Measurements from ENCODE around the gene GSTO2. TPM values are rescaled to one million over a fixed set of nuclear protein-coding genes. Genes with fewer than 3 reads are reported as not detected.
A peak's percentile ranks its signal among the peaks of the same experiment; 100 is the strongest.

Gene GSTO2
- total RNA-seq, 2 donors from 2014 or later: 0.28 to 1.4 TPM

DNA sequence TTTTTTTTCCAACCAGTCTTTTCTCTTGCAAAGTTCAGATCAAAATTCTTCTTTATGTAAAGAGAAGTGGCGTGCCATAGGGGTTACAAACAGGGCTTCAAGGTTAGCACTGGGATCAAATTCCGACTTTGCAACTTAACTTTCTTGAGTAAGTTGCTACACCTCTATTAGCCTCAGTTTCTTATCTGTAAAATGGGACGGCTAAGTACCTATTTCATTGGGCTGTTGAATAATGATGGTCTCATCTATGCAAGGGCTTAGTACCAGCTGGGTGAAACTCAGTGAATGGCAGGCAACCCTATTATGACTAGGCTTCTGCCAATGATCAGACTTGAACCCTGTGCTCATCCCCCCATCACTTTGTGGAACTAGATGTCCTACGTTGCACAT lies 35.4 kb downstream of the GSTO2 start:
- no peak for ATAC-seq (replicated peaks)
- no peaks in the 10 kb centered on the region for H3K9me3 Mint-ChIP-seq
- no peak overlapping the region for H3K27ac Mint-ChIP-seq
- no peaks in the 10 kb centered on the region for H3K27me3 Mint-ChIP-seq
- no peak overlapping the region for H3K4me3 Mint-ChIP-seq
- H3K4me1 Mint-ChIP-seq: peaks cover 37% of the 10 kb centered on the region
- H3K36me3 Mint-ChIP-seq (ENCODE audit: low read depth): no peaks in the 10 kb centered on the region

GRCh38 chr10:104304927-104305326 lies 35.9 kb downstream of the GSTO2 start:
- H3K36me3 Mint-ChIP-seq (ENCODE audit: low read depth): no peaks in the 10 kb centered on the region
- peaks cover 42% of the 10 kb centered on the region for H3K4me1 Mint-ChIP-seq
- no peaks in the 10 kb centered on the region for H3K27me3 Mint-ChIP-seq
- H3K4me3 Mint-ChIP-seq: no peak overlapping the region
- no peak for ATAC-seq (replicated peaks)
- H3K27ac Mint-ChIP-seq: no peak overlapping the region
- H3K9me3 Mint-ChIP-seq: no peaks in the 10 kb centered on the region

DNA sequence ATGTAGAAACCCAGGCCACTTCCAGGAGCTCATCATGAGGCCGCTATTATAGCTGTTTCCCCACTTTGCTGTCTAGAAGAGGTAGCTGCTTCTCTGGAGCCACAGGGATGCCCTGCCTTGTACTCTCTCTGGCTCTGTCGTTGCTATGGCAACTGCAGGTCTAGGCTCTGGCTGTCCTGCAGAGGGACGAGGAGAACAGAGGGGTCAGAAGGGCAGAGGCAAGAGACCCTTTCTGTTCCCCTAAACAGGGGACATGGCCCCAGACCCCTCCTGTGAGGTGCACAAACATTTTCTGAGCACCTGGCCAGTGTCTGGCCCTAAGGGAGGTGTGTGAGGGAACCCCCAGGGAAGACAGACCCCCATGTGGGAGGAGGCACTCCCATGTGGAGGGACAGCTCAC lies 37.9 kb downstream of the GSTO2 start:
- peaks cover 2% of the 10 kb centered on the region for H3K36me3 Mint-ChIP-seq (ENCODE audit: low read depth)
- no peak overlapping the region for H3K27ac Mint-ChIP-seq
- H3K4me3 Mint-ChIP-seq: no peak overlapping the region
- no peak for ATAC-seq (replicated peaks)
- H3K9me3 Mint-ChIP-seq: no peaks in the 10 kb centered on the region
- H3K4me1 Mint-ChIP-seq: peaks cover 37% of the 10 kb centered on the region
- no peaks in the 10 kb centered on the region for H3K27me3 Mint-ChIP-seq

DNA sequence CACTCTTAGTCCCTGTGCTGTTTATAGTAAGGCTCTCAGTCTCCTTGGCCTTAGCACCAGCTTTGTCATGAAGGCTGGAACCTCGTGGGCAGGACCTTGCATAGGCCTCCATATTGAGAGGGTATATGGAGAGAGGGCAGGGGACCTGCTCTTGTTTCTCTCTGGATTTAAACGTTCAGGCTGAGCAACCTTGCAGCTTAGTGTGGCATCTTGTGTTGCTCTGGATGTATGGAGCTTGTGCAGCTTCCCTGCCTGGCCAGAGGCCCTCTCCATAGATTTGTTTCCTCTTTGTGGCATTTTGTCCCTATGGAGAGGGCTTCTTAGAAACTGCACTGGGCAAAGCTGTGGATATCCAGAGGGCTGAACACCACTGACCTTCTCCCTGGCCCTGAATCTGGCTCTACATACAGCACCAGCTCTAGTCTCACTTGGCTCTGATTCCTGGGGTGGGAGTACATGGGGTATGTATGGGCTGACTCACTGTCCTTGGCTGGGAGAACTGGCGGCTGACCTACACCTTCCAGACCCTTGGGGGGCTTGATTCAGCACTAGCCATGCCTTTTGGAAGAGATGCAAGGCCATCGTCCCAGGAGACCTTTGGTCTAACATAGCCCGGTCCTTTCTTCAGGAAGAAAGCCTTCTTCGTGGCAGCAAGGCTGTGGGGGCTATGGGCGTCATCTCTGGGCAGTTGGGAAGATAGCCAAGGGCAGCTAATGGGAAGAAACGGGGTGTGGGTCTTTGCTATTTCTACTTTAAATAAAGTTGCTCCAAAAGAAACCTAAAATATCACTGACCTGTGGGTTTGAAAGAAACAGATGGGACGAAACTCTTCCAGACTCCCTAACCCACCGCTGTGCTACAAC lies 38.8 kb downstream of the GSTO2 start:
- Mint-ChIP-seq H3K9me3 (no peaks in the 10 kb centered on the region), H3K36me3 (ENCODE audit: low read depth) (peaks cover 11% of the 10 kb centered on the region), H3K4me1 (peaks cover 37% of the 10 kb centered on the region), H3K27me3 (no peaks in the 10 kb centered on the region), H3K27ac (peak overlapping the region; percentile 5), H3K4me3 (peak overlapping the region; percentile 32)
- ATAC-seq (replicated peaks): no peak

- H3K4me3 Mint-ChIP-seq: peak overlapping the region; percentile 32
- H3K4me1 Mint-ChIP-seq: peaks cover 37% of the 10 kb centered on the region
- peak overlapping the region; percentile 5 for H3K27ac Mint-ChIP-seq
Measured at GRCh38 chr10:104308439-104308903, 39.5 kb downstream of the GSTO2 start.

DNA sequence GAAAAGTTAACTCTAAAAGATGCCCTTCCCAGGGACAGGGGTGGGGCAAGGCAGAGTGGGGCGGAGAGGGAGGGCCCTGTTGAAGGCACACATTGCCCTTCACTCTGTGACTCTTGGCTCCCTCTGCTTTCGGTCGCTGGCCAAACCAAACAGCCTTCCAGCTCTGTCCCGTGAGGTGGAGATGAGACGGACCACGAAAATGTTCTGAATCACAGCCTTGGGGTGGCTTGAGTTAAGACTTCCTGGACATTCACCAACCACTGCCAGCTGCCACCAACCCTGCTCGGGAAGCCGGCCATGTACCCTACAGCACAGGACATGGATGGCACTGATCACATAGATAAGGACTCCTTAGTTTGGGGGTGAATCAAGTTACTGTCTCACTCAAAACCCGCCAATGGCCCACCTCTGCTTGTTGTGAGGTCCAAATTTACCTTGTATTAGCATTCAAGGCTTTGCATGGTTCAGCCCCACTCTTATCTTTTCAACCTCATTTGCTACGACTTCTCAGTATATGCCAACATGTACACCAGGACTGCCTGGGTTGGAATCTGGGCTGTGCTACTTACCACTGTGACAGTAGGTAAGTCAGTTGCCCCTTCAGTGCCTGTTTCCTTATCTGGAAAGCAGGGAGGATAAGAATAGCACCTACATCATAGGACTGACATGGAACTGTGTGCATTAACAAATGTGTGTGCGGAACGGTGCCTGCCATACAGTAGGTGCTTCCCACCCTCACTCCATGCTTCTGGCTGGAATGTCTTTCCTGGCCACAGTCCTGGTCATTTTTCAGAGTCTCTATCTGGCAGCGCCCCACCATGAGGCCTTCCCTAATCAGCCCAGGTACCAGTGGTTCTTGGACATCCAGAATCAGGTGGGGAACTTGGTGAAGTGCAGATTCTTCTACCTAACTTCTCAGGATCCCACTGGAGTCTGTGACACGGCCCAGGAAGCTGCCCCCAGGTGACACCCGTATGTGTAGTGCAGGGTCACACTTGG lies 41.3 kb downstream of the GSTO2 start:
- H3K9me3 Mint-ChIP-seq: no peaks in the 10 kb centered on the region
- H3K36me3 Mint-ChIP-seq (ENCODE audit: low read depth): peaks cover 32% of the 10 kb centered on the region
- peaks cover 37% of the 10 kb centered on the region for H3K4me1 Mint-ChIP-seq
- no peak overlapping the region for H3K27ac Mint-ChIP-seq
- H3K4me3 Mint-ChIP-seq: no peak overlapping the region
- no peak for ATAC-seq (replicated peaks)
- H3K27me3 Mint-ChIP-seq: no peaks in the 10 kb centered on the region

More at GRCh38 chr10:104308439-104308903, 39.5 kb downstream of the GSTO2 start:
- Mint-ChIP-seq H3K36me3 (ENCODE audit: low read depth) (peaks cover 18% of the 10 kb centered on the region), H3K27me3 (no peaks in the 10 kb centered on the region), H3K9me3 (no peaks in the 10 kb centered on the region)
- ATAC-seq (replicated peaks): peak; percentile 77

DNA sequence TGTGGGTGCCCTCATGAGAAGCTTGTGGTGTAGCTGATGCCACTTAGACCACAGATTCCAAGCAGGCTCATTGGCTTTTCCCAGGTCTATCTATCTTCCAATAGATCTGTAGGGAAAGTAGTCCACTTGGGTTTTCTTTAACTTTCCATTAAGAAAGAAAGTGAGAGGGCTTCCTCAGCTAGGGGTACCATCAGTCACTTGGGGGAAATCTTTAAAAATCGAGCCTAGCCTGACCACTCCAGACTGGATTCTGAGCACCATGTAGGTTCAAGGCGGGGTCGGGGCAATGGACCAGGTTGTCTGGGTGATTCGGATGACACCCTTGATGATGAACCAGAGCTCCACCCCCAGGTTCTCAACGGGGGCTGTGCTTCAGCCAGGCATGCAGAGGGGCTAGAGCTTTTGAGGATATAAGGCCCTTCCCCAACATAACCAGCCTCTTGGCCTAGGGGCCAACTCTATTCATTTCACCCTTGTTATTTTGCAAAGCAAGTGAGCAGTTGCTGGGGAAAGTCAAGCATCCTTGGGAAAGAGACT lies 42.3 kb downstream of the GSTO2 start:
- Mint-ChIP-seq H3K9me3 (no peaks in the 10 kb centered on the region), H3K4me1 (peaks cover 29% of the 10 kb centered on the region), H3K27me3 (no peaks in the 10 kb centered on the region), H3K4me3 (no peak overlapping the region), H3K36me3 (ENCODE audit: low read depth) (peaks cover 32% of the 10 kb centered on the region), H3K27ac (no peak overlapping the region)
- ATAC-seq (replicated peaks): no peak

DNA sequence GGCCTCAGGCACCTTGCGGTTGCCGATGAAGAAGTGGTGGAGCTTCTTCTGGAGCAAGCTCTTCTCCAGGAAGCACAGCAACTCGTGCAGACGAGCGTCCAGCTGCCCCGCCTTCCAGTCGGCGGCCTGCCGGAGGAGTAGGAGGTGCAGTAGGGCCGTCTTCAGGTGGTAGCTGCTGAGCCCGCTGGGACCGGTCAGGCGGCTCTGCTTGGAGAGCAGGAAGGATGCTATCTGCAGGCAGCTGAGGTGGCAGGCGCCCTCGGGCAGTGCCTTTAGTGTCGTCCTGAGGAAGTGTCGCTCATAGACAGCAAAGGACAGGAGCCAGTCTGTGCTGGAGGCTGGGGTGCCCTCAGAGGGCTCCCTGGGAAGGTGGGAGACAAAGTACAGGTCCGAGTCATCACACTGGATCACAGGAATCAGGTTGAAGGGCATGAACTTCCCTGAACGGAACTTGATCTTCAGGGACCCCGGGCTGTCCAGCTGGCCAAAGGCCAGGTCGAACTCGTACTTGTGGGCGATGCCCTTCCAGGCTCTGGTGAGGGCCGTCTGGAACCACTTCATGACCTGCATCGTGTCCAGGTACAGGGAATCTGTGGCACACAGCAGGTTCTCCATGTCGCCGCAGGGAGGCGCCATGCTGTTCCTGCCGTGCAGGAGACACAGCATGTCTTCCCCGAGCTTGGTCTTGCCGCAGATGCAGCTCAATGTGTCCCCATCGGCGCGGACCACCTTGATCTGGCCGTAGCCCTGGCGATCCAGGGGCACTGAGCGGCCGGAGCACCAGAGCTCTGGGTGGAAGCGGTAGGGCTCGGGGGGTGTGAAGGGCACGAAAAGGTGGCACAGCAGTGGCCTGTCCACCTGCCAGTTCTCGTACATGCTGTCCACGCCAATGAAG lies 45.9 kb downstream of the GSTO2 start:
- H3K27ac Mint-ChIP-seq: no peak overlapping the region
- no peaks in the 10 kb centered on the region for H3K27me3 Mint-ChIP-seq
- peaks cover 32% of the 10 kb centered on the region for H3K36me3 Mint-ChIP-seq (ENCODE audit: low read depth)
- H3K9me3 Mint-ChIP-seq: no peaks in the 10 kb centered on the region
- no peak for ATAC-seq (replicated peaks)
- peaks cover 5% of the 10 kb centered on the region for H3K4me1 Mint-ChIP-seq
- no peak overlapping the region for H3K4me3 Mint-ChIP-seq

GRCh38 chr10:104315486-104315921 lies 46.5 kb downstream of the GSTO2 start:
- Mint-ChIP-seq H3K4me1 (peaks cover 5% of the 10 kb centered on the region), H3K27ac (no peak overlapping the region)
- no peak for ATAC-seq (replicated peaks)

DNA sequence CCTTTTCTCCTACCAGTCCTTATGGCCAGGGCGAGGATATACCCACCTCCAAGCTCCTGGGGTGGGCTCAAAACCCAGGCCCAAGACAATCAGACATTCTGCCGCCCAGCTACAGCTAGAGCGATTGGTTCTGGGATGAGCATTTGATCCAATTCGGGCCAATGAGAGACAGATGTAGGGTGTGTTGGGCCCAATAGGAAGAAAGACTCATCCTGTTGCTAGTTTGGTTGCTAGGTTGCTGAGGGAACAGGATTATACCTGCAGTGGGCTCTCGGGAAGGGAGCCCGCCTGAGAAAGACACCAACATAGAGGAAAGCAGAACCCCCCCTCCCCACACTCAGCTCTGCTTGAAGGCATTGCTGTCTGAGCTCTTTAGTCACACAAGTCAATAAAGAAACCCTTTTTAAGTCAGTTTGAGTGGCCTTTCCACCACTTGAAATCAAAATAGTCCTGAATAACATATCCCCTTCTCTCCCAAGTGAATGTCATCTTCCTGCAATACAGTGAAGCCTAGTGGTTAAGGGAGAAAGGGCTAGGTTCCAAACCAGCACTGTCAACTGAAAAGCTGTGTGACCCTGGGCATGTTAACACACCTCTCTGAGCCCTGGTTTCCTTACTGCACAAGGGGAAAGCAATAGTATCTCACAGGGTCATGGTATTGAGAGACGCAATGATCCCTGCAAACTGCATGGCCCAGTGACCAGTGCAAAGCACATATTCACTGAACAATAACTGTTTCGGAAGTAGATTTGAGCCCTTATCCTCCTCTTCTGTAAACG lies 47.5 kb downstream of the GSTO2 start:
- peaks cover 6% of the 10 kb centered on the region for H3K4me1 Mint-ChIP-seq
- no peaks in the 10 kb centered on the region for H3K9me3 Mint-ChIP-seq
- H3K27me3 Mint-ChIP-seq: no peaks in the 10 kb centered on the region
- peaks cover 32% of the 10 kb centered on the region for H3K36me3 Mint-ChIP-seq (ENCODE audit: low read depth)
- no peak overlapping the region for H3K4me3 Mint-ChIP-seq
- H3K27ac Mint-ChIP-seq: no peak overlapping the region
- ATAC-seq (replicated peaks): no peak

More at GRCh38 chr10:104315486-104315921, 46.5 kb downstream of the GSTO2 start:
- Mint-ChIP-seq H3K9me3 (no peaks in the 10 kb centered on the region), H3K36me3 (ENCODE audit: low read depth) (peaks cover 32% of the 10 kb centered on the region), H3K4me3 (no peak overlapping the region), H3K27me3 (no peaks in the 10 kb centered on the region)

- Mint-ChIP-seq H3K27me3 (no peaks in the 10 kb centered on the region), H3K27ac (no peak overlapping the region), H3K4me1 (peaks cover 14% of the 10 kb centered on the region), H3K9me3 (no peaks in the 10 kb centered on the region), H3K36me3 (ENCODE audit: low read depth) (peaks cover 26% of the 10 kb centered on the region), H3K4me3 (no peak overlapping the region)
- ATAC-seq (replicated peaks): no peak
Measured at GRCh38 chr10:104317269-104317710, 48.3 kb downstream of the GSTO2 start.

DNA sequence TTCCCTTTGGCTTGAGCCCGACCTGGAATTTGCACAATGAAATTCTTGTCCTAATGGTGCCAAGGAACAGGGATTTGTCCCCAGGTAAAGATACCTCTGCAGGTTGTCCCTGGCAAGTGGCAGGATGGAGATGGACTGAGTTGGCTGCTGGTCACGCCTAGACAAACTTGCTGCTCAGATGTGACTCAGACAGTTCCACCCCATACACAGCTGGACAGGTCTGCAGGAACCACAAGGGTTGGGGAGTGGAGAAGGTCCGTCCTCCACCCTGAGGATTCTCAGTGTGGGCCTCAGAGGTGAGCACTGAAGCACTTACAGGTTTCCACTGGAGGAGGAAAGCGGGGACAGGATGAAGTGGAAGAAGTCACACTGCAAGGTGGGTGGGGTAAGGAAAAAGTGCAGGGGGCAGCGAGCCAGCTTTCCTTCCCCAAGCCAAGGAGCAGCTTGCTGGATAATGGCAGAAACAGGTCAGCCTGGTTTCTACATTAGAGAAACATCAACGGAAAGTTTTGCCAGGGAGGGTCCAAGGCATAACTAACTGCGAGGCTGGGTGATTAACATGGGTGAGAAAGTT lies 48.8 kb downstream of the GSTO2 start:
- no peaks in the 10 kb centered on the region for H3K9me3 Mint-ChIP-seq
- no peak for ATAC-seq (replicated peaks)
- no peaks in the 10 kb centered on the region for H3K27me3 Mint-ChIP-seq
- H3K36me3 Mint-ChIP-seq (ENCODE audit: low read depth): peaks cover 21% of the 10 kb centered on the region
- peaks cover 19% of the 10 kb centered on the region for H3K4me1 Mint-ChIP-seq
- no peak overlapping the region for H3K4me3 Mint-ChIP-seq
- no peak overlapping the region for H3K27ac Mint-ChIP-seq

Measured in activated T-helper 17 cell treated with anti-CD3 and anti-CD28 coated beads, Interleukin-2, amount 50 U/mL, for 72 hours (primary cell).